ENCODE data around the gene SLC38A7.
"Not testable (repeated sequence)": the region's sequence is repeated elsewhere in the genome, so short reads cannot be mapped to it uniquely, and the experiment has no call there.

The SLC38A7 gene

GRCh38 chr16:58670946-58671583 is 13.5 kb downstream of the SLC38A7 start:
- H3K27ac ChIP-seq, result no peak overlapping the region
- TF ChIP-seq ZFX (IDR thresholded peaks at IDR 0.05; ENCODE audit: borderline replicate concordance) (no peak), CTCF (IDR thresholded peaks at IDR 0.05) (no peak)

- H3K27ac ChIP-seq, result no peak overlapping the region
- no peak for TF ChIP-seq ZFX (IDR thresholded peaks at IDR 0.05; ENCODE audit: borderline replicate concordance)
- no peak for TF ChIP-seq CTCF (IDR thresholded peaks at IDR 0.05)
Observed at GRCh38 chr16:58670177-58670576, 14.4 kb downstream of the SLC38A7 start.

DNA sequence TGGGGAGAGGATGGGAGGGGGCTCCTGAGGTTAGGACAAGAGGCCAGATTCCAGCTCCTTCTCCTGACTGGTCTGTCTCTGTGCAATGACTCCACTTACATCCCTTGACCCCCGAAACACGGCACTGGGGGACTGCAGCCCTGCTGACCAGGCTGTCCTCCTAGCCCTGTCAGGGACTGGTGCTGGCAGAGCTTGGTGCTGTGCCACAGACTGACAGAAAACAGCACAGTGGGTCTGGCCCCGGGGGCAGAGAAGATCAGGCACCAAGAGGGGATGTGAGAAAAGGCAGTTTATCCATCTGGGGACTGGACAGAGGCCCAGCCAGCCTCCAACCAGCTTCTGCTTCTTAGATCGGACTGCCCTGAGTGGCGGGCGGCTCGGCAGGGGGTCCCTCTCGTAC is 19.4 kb downstream of the SLC38A7 start:
- H3K27ac ChIP-seq, result no peak overlapping the region
- TF ChIP-seq ZFX (IDR thresholded peaks at IDR 0.05; ENCODE audit: borderline replicate concordance) (no peak), CTCF (IDR thresholded peaks at IDR 0.05) (no peak)

GRCh38 chr16:58661199-58661830 is 23.3 kb downstream of the SLC38A7 start:
- TF ChIP-seq ZFX (IDR thresholded peaks at IDR 0.05; ENCODE audit: borderline replicate concordance), result no peak
- peak; percentile 80 for TF ChIP-seq CTCF (IDR thresholded peaks at IDR 0.05)
- no peak overlapping the region for H3K27ac ChIP-seq

GRCh38 chr16:58659911-58660310 is 24.7 kb downstream of the SLC38A7 start:
- not testable (repeated sequence) for H3K27ac ChIP-seq

DNA sequence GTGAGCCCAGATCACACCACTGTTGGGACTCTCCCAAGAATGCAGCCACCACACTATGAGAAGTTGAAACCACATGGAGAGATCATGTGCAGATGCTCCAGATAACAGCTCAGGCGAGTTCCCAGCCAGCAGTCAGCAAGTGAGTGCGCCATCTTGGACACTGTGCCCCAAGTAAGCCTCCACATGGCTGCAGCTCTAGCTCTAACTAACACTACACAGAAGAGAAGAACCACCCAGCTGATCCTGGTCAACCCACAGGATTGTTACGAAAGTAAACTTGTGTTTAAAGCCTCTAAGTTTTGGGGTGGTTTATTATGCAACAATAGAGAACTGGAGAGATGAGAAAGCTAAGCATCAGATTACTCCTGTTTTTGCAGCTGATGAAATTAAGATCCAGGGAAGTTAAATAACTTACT is 25.8 kb downstream of the SLC38A7 start:
- H3K27ac ChIP-seq, result no peak overlapping the region
- TF ChIP-seq ZFX (IDR thresholded peaks at IDR 0.05; ENCODE audit: borderline replicate concordance) (no peak), CTCF (IDR thresholded peaks at IDR 0.05) (no peak)

- no peak overlapping the region for H3K27ac ChIP-seq
- TF ChIP-seq ZFX (IDR thresholded peaks at IDR 0.05; ENCODE audit: borderline replicate concordance) (no peak), CTCF (IDR thresholded peaks at IDR 0.05) (no peak)
Observed at GRCh38 chr16:58656899-58657298, 27.7 kb downstream of the SLC38A7 start.

Measured in 22Rv1 (cell line).